Testis (tissue), 3 donors: ENCODE results near the gene FKBP9. TPM values are rescaled to one million over a fixed set of nuclear protein-coding genes. Genes with fewer than 3 reads are reported as not detected.
A peak's percentile ranks its signal among the peaks of the same experiment; 100 is the strongest.
"Not testable (repeated sequence)": the region's sequence is repeated elsewhere in the genome, so short reads cannot be mapped to it uniquely, and the experiment has no call there.

Experiments used
- DNase-seq: peaks from one replicate; pipeline ENCODE4 v3.0.0-alpha.2; 2019
- H3K27ac ChIP-seq, 2 donors: fragments of 200-600 bp; sonication (generic); one replicate each; pipeline ENCODE4 v1.5.1; 2019
- H3K27me3 ChIP-seq: fragments of 200-600 bp; sonication (generic); one replicate; pipeline ENCODE4 v1.5.1; 2019
- H3K36me3 ChIP-seq: fragments of 200-600 bp; sonication (generic); one replicate; pipeline ENCODE4 v1.5.1; 2017; ENCODE audit warnings: low read depth; ENCODE audit errors: missing control alignments
- H3K4me1 ChIP-seq: fragments of 200-600 bp; sonication (generic); one replicate; pipeline ENCODE4 v1.5.1; 2019
- H3K4me3 ChIP-seq, 2 donors: fragments of 200-600 bp; sonication (generic); one replicate each; pipeline ENCODE4 v1.5.1; 2017 to 2019
- H3K9me3 ChIP-seq: fragments of 200-600 bp; sonication (generic); one replicate; pipeline ENCODE4 v1.5.1; 2017
- CTCF ChIP-seq, 3 experiments: fragments of 450-650 bp in 2 of 3; fragments of 200-600 bp in 1 of 3; sonication (generic) in 1 of 3; IDR thresholded peaks; one replicate each; pipeline ENCODE4 v1.5.1; 2016 to 2019; ENCODE audit warnings: antibody characterized with exemption in 3 of 3, mild to moderate bottlenecking in 2 of 3, moderate library complexity in 1 of 3
- POLR2A ChIP-seq: fragments of 450-650 bp; IDR thresholded peaks from one replicate; pipeline ENCODE4 v1.6.1; 2017; ENCODE audit warnings: antibody characterized with exemption, mild to moderate bottlenecking, moderate library complexity
- WGBS, 2 donors: methylation state at CpG; one replicate each; pipeline ENCODE4 v1.1.5; 2018; 5-methylcytosine and 5-hydroxymethylcytosine counted together
- intact Hi-C: fragments of 100-400 bp; cut with DNase I; formaldehyde crosslinking; loops from one replicate; pipeline ENCODE4 v1.15.1; 2023; ENCODE audit warnings: low total_unique reads
- polyA plus RNA-seq: library from polyadenylated mRNA; stranded (reverse); fragments of 350-450 nt; fragmentation: Illumina TruSeq; extraction: RNeasy Lipid Tissue Mini Kit (QIAGEN cat#74804); gene quantifications from one replicate; pipeline ENCODE4 v1.2.3, GENCODE V29; 2014; ENCODE audit warnings: low read depth, low replicate concordance; ENCODE audit not compliant: insufficient read depth
- total RNA-seq, 2 donors: library from RNA; depleted of rRNA; stranded (reverse); fragments of >200 nt; gene quantifications; one replicate each; pipeline ENCODE4 v1.2.3, GENCODE V29; 2016

Gene FKBP9
- total and polyA plus RNA-seq, 3 donors from 2014 or later: 43.5 to 95.1 (median 66.5) TPM

DNA sequence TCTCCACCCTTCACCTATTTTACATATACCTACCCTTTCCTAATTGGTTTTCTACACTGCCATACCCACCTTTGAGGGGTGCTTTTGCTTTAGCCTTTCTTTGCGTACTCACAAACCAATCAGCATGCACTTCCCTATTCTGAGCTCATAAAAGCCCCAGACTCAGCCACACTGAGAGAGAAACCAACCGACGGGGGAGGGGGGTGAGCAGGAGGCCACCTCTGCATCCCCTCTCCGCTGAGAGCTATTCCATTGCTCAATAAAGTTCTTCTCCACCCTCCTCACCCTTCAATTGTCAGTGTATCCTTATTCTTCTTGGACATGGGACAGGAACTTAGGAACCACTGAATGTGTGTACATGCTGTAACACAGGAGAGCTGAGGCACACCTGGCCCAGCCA, 9.0 kb upstream of the FKBP9 start:
- no peak for TF ChIP-seq CTCF (IDR thresholded peaks at IDR 0.05)
- no peak for TF ChIP-seq POLR2A
- no peaks in the 10 kb centered on the region for H3K27me3 ChIP-seq
- no peaks in the 10 kb centered on the region for H3K9me3 ChIP-seq
- intact Hi-C loops: loop anchor here (10.0 kb wide), 2 partner anchors 53 to 103 kb away; partner anchors contain the start of gene KBTBD2
- DNase-seq: no peak
- H3K27ac ChIP-seq: no peak overlapping the region
- no peaks in the 10 kb centered on the region for H3K36me3 ChIP-seq
- H3K4me1 ChIP-seq: no peaks in the 10 kb centered on the region
- WGBS, 2 donors: 90 to 91% methylated on average over 4 of the region's 4 CpGs
- no peak overlapping the region for H3K4me3 ChIP-seq

GRCh38 chr7:32952876-32953275, 4.4 kb upstream of the FKBP9 start:
- intact Hi-C loops: loop anchor here (10.0 kb wide), 1 partner anchor 102 kb away; no protein-coding TSS in a partner anchor

GRCh38 chr7:32958046-32959025, 1.1 kb downstream of the FKBP9 start:
- peaks cover 6% of the 10 kb centered on the region for H3K4me1 ChIP-seq
- H3K36me3 ChIP-seq: no peaks in the 10 kb centered on the region
- no peaks in the 10 kb centered on the region for H3K9me3 ChIP-seq
- 25 to 26% methylated on average over 23 to 25 of the region's 26 CpGs for WGBS, 2 donors
- peak; percentile 33 for DNase-seq
- peak overlapping the region; percentile 79 to 88 for H3K4me3 ChIP-seq
- no peak for TF ChIP-seq CTCF (IDR thresholded peaks at IDR 0.05)
- H3K27me3 ChIP-seq: no peaks in the 10 kb centered on the region
- intact Hi-C loops: loop anchor here (10.0 kb wide), 1 partner anchor 96 kb away; no protein-coding TSS in a partner anchor
- peak overlapping the region; percentile 72 to 77 for H3K27ac ChIP-seq

More at GRCh38 chr7:32952876-32953275, 4.4 kb upstream of the FKBP9 start:
- TF ChIP-seq POLR2A (no peak), CTCF (IDR thresholded peaks at IDR 0.05) (no peak)
- Histone ChIP-seq H3K4me1 (no peaks in the 10 kb centered on the region), H3K36me3 (no peaks in the 10 kb centered on the region), H3K27ac (no peak overlapping the region), H3K27me3 (no peaks in the 10 kb centered on the region), H3K9me3 (no peaks in the 10 kb centered on the region), H3K4me3 (no peak overlapping the region)
- 96 to 100% methylated on average over 1 of the region's 1 CpG for WGBS, 2 donors
- DNase-seq: no peak

DNA sequence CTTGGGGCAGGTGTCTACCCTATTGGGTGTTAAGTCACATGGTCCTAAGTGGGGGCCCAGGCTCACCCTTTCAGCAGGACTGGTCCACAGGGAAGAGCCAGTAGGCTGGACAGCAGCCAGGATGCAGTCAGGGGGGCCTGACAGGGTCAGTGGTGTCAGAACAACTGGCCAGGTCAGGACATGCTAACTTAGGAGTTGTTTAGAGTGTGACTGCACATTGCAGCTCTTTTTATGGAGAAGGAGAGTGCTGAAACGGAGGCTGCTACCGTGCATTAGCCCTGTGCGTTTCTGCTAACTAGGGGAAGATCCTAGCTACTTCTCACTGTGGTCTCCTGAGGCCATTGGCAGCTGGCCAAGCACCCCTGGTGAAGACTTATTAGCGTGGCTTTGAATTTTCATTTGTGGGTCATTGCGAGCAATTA, 6.7 kb downstream of the FKBP9 start:
- intact Hi-C loops, DNase-seq, H3K4me3 ChIP-seq, H3K27me3 ChIP-seq, H3K27ac ChIP-seq, H3K36me3 ChIP-seq, H3K9me3 ChIP-seq, H3K4me1 ChIP-seq: not testable (repeated sequence)
- 51 to 69% methylated on average over 5 of the region's 5 CpGs for WGBS, 2 donors

DNA sequence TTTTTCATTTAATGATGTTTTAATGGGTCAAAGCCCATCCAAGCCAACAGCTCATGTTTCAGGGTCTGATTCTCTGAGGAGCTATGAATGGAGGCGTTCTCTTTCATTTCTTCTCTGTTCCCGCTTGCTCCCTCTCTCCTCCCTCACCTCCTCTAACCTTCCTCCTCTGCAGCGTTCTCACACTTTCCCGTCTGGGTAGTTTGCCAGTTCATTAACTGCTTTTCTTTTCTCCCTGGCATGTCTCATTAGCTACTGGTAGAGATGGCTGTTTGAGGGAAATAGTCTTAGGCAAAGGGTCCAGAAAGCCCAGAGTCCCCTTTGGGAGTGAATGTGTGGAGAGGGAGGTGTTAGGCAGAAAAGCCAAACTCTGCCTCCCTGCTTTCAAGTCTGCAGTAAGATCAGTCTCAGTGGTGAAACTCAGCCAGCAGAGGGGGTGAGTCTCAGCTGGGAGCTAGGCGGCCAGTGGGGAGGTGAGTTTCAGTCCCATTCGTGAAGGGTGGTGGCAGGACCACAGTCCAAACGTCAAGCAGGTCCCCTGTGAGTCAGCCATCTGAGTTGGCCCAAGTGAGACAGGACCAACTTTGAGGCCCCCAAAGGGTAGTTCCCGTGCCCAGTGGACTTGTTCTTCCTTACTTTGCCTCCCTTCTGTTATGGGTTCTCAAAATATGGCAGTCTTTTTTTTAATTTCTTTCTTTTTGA, 7.4 kb downstream of the FKBP9 start:
- H3K9me3 ChIP-seq, H3K4me1 ChIP-seq, intact Hi-C loops, DNase-seq, H3K4me3 ChIP-seq, H3K27me3 ChIP-seq, H3K27ac ChIP-seq, H3K36me3 ChIP-seq: not testable (repeated sequence)
- peak in 2 of 3 experiments; percentile 25 to 42 for TF ChIP-seq CTCF (IDR thresholded peaks at IDR 0.05)
- 26 to 32% methylated on average over 7 to 8 of the region's 8 CpGs for WGBS, 2 donors

GRCh38 chr7:32966489-32967267, 9.4 kb downstream of the FKBP9 start:
- H3K4me1 ChIP-seq, H3K27me3 ChIP-seq, H3K27ac ChIP-seq, H3K36me3 ChIP-seq, intact Hi-C loops, H3K9me3 ChIP-seq, H3K4me3 ChIP-seq, DNase-seq: not testable (repeated sequence)
- WGBS, 2 donors: 73 to 78% methylated on average over 5 of the region's 5 CpGs

- H3K4me1 ChIP-seq, DNase-seq, H3K27me3 ChIP-seq, H3K27ac ChIP-seq, intact Hi-C loops, H3K4me3 ChIP-seq, H3K36me3 ChIP-seq, H3K9me3 ChIP-seq: not testable (repeated sequence)
- WGBS, 2 donors: 68 to 72% methylated on average over 4 of the region's 4 CpGs
These were observed 10.0 kb downstream of the FKBP9 start for GRCh38 chr7:32967268-32967582.
